ENCODE data around the gene ITSN1.
"Not testable (repeated sequence)": the region's sequence is repeated elsewhere in the genome, so short reads cannot be mapped to it uniquely, and the experiment has no call there.

The ITSN1 gene

GRCh38 chr21:33775100-33775828, 133.0 kb downstream of the ITSN1 start:
- no peak for DNase-seq

- DNase-seq = no peak
Measured at GRCh38 chr21:33780631-33781030, 138.3 kb downstream of the ITSN1 start.

- no peak for DNase-seq
Measured at GRCh38 chr21:33781121-33781520, 138.8 kb downstream of the ITSN1 start.

GRCh38 chr21:33783187-33783979, 141.1 kb downstream of the ITSN1 start:
- DNase-seq = no peak

- no peak for DNase-seq
Measured at GRCh38 chr21:33787431-33787830, 145.1 kb downstream of the ITSN1 start.

GRCh38 chr21:33788438-33788837, 146.1 kb downstream of the ITSN1 start:
- DNase-seq = not testable (repeated sequence)

GRCh38 chr21:33789697-33790096, 147.4 kb downstream of the ITSN1 start:
- no peak for DNase-seq

- DNase-seq = no peak
Measured at GRCh38 chr21:33791073-33791472, 148.8 kb downstream of the ITSN1 start.

- no peak for DNase-seq
Measured at GRCh38 chr21:33794596-33794995, 152.3 kb downstream of the ITSN1 start.

GRCh38 chr21:33797565-33797964, 155.3 kb downstream of the ITSN1 start:
- DNase-seq = no peak

GRCh38 chr21:33799378-33800090, 157.2 kb downstream of the ITSN1 start:
- DNase-seq = no peak

GRCh38 chr21:33800753-33801423, 158.6 kb downstream of the ITSN1 start:
- DNase-seq = no peak

GRCh38 chr21:33801424-33802405, 159.4 kb downstream of the ITSN1 start:
- DNase-seq = peak; percentile 87

- no peak for DNase-seq
Measured at GRCh38 chr21:33802481-33802880, 160.2 kb downstream of the ITSN1 start.

- no peak for DNase-seq
Measured at GRCh38 chr21:33808715-33809367, 166.5 kb downstream of the ITSN1 start.

- DNase-seq = no peak
Measured at GRCh38 chr21:33810766-33811165, 168.5 kb downstream of the ITSN1 start.

- DNase-seq = no peak
Measured at GRCh38 chr21:33811167-33812010, 169.1 kb downstream of the ITSN1 start.

GRCh38 chr21:33813832-33814365, 171.6 kb downstream of the ITSN1 start:
- no peak for DNase-seq

GRCh38 chr21:33815143-33815707, 172.9 kb downstream of the ITSN1 start:
- no peak for DNase-seq

- no peak for DNase-seq
Measured at GRCh38 chr21:33816174-33816573, 173.9 kb downstream of the ITSN1 start.
